Esophagus muscularis mucosa (tissue), 4 donors: ENCODE measurements around the gene KLK2. TPM values are rescaled to one million over a fixed set of nuclear protein-coding genes. Genes with fewer than 3 reads are reported as not detected.

Source experiments
- DNase-seq: peaks from one replicate; pipeline ENCODE4 v3.0.0-alpha.2; 2017; ENCODE audit errors: extremely low spot score
- H3K27ac ChIP-seq, 4 donors: fragments of 200-600 bp; sonication (generic); replicated peaks in 1 of 4; 1 replicate in 3 of 4; 2 replicates in 1 of 4; pipeline ENCODE4 v1.5.1; 2016 to 2019; ENCODE audit warnings: mild to moderate bottlenecking in 1 of 4
- H3K27me3 ChIP-seq, 4 donors: fragments of 200-600 bp; sonication (generic); one replicate each; pipeline versions ENCODE4 v1.5.1 to v1.6.0; 2016 to 2019
- H3K36me3 ChIP-seq, 4 donors: fragments of 200-600 bp; sonication (generic); one replicate each; pipeline ENCODE4 v1.5.1; 2016 to 2019
- H3K4me1 ChIP-seq, 4 donors: fragments of 200-600 bp; sonication (generic); one replicate each; pipeline ENCODE4 v1.5.1; 2016 to 2019
- H3K4me3 ChIP-seq, 4 donors: fragments of 200-600 bp; sonication (generic); 1 replicate in 2 of 4; 2 replicates in 2 of 4; pipeline ENCODE4 v1.5.1; 2016 to 2019; ENCODE audit warnings: mild to moderate bottlenecking in 4 of 4, moderate library complexity in 1 of 4
- H3K9me3 ChIP-seq, 4 donors: fragments of 200-600 bp; sonication (generic); 1 replicate in 3 of 4; 2 replicates in 1 of 4; pipeline ENCODE4 v1.5.1; 2016 to 2019
- EP300 ChIP-seq: sonication (generic); formaldehyde crosslinking; IDR thresholded peaks from one replicate; pipeline ENCODE4 v1.6.1; 2017; ENCODE audit warnings: antibody characterized with exemption
- POLR2A ChIP-seq: fragments of 450-650 bp; IDR thresholded peaks from one replicate; pipeline ENCODE4 v1.6.1; 2017; ENCODE audit warnings: antibody characterized with exemption, moderate library complexity, mild to moderate bottlenecking, low read depth
- POLR2AphosphoS5 ChIP-seq, 2 donors: sonication (generic); formaldehyde crosslinking; IDR thresholded peaks; one replicate each; pipeline ENCODE4 v1.6.1; 2017; ENCODE audit warnings: antibody characterized with exemption in 2 of 2
- WGBS: methylation state at CpG from one replicate; pipeline ENCODE4 v1.1.5; 2018; 5-methylcytosine and 5-hydroxymethylcytosine counted together
- intact Hi-C: fragments of 100-400 bp; cut with DNase I; formaldehyde crosslinking; loops from one replicate; pipeline ENCODE4 v1.15.1; 2023
- total RNA-seq, 4 donors: library from RNA; depleted of rRNA; stranded (reverse); fragments of >200 nt; gene quantifications; one replicate each; pipeline versions ENCODE4 v1.1.0 to v1.2.1, GENCODE V29; 2016
- TF ChIP-seq, protein P1 (sequence below), 3 experiments: fragments of 200-600 bp in 2 of 3; fragments of 450-650 bp in 1 of 3; sonication (generic) in 2 of 3; IDR thresholded peaks; one replicate each; pipeline ENCODE4 v1.5.1; 2017 to 2019; ENCODE audit warnings: antibody characterized with exemption in 3 of 3, mild to moderate bottlenecking in 2 of 3, moderate library complexity in 1 of 3

The KLK2 gene
- total RNA-seq, 4 donors from 2014 or later, result not detected

GRCh38 chr19:50839712-50840655, 33.3 kb upstream of the KLK2 start:
- WGBS, result 72% methylated on average over 10 of the region's 10 CpGs
- no peaks in the 10 kb centered on the region for H3K36me3 ChIP-seq
- intact Hi-C loops, result no loop called here

DNA sequence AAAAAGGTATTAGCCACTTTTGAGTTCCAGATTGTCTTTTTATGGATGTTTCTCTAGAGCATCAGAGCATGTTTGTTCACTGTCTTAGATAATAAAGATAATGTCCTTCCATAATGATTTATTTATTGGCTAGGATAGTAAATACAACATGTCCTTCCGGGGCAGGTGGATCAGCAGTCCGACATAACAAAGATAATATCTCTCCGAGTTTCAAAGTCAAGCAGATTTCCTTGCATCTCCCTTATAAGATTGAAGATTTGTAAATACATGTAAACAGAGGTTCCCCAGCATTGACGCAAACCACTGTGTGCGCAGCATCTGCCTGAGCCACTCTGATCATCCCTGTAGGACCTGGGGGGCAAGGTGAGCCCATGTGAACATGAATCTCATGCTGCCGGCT, 31.1 kb upstream of the KLK2 start:
- Histone ChIP-seq H3K27ac (no peak overlapping the region), H3K4me1 (no peaks in the 10 kb centered on the region), H3K4me3 (no peak overlapping the region), H3K9me3 (peaks cover 0 to 20% (median 9%) of the 10 kb centered on the region in 4 donors), H3K27me3 (peaks cover 0 to 33% (median 0%) of the 10 kb centered on the region in 4 donors), H3K36me3 (no peaks in the 10 kb centered on the region)
- TF ChIP-seq, protein P1, sequence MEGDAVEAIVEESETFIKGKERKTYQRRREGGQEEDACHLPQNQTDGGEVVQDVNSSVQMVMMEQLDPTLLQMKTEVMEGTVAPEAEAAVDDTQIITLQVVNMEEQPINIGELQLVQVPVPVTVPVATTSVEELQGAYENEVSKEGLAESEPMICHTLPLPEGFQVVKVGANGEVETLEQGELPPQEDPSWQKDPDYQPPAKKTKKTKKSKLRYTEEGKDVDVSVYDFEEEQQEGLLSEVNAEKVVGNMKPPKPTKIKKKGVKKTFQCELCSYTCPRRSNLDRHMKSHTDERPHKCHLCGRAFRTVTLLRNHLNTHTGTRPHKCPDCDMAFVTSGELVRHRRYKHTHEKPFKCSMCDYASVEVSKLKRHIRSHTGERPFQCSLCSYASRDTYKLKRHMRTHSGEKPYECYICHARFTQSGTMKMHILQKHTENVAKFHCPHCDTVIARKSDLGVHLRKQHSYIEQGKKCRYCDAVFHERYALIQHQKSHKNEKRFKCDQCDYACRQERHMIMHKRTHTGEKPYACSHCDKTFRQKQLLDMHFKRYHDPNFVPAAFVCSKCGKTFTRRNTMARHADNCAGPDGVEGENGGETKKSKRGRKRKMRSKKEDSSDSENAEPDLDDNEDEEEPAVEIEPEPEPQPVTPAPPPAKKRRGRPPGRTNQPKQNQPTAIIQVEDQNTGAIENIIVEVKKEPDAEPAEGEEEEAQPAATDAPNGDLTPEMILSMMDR (IDR thresholded peaks at IDR 0.05), result no peak
- TF ChIP-seq POLR2AphosphoS5 (IDR thresholded peaks at IDR 0.05), result no peak
- no peak for TF ChIP-seq POLR2A
- no peak for TF ChIP-seq EP300
- intact Hi-C loops, result no loop called here
- no peak for DNase-seq
- WGBS, result 83% methylated on average over 6 of the region's 6 CpGs

More at GRCh38 chr19:50839712-50840655, 33.3 kb upstream of the KLK2 start:
- Histone ChIP-seq H3K4me1 (peaks cover 7 to 19% (median 14%) of the 10 kb centered on the region in 4 donors), H3K27ac (no peak overlapping the region), H3K27me3 (peaks cover 0 to 53% (median 0%) of the 10 kb centered on the region in 4 donors), H3K9me3 (peaks cover 0 to 20% (median 9%) of the 10 kb centered on the region in 4 donors), H3K4me3 (no peak overlapping the region)
- no peak for DNase-seq
- TF ChIP-seq POLR2A (no peak), EP300 (no peak), POLR2AphosphoS5 (IDR thresholded peaks at IDR 0.05) (no peak)
- TF ChIP-seq, protein P1 (IDR thresholded peaks at IDR 0.05), result no peak

- no peak for DNase-seq
- TF ChIP-seq, protein P1 (IDR thresholded peaks at IDR 0.05), result no peak
- TF ChIP-seq POLR2A (no peak), EP300 (no peak), POLR2AphosphoS5 (IDR thresholded peaks at IDR 0.05) (no peak)
- H3K4me1 ChIP-seq, result no peaks in the 10 kb centered on the region
- H3K36me3 ChIP-seq, result no peaks in the 10 kb centered on the region
- no peak overlapping the region for H3K4me3 ChIP-seq
- 90% methylated on average over 2 of the region's 2 CpGs for WGBS
- intact Hi-C loops, result no loop called here
- peaks cover 0 to 24% (median 0%) of the 10 kb centered on the region in 4 donors for H3K27me3 ChIP-seq
- H3K9me3 ChIP-seq, result peaks cover 0 to 20% (median 9%) of the 10 kb centered on the region in 4 donors
- H3K27ac ChIP-seq, result no peak overlapping the region
Observed at GRCh38 chr19:50843205-50843604, 30.0 kb upstream of the KLK2 start.

DNA sequence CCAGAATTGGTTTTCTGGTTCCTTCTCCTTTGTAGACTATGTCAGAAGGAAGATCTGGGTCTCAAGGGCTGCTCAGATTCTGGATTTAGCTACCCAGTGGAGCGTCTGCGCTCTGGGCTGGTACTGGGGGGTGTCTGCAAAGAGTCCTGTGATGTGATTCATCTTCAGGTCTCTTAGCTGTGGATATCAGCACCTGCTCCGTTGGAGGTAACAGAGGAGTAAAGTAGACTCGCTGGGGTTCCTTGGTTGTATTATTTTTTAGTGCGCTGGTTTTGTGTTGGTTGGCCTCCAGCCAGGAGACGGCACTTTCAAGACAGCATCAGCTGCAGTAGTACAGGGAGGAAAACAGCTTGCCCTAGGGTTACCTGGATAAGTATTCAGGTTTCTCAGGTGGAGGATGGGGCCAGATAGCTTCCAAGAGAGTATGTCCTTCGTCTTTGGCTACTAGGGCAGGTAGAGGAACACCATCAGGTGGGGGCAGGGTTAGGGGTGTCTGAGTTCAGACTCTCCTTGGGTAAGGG, 29.5 kb upstream of the KLK2 start:
- no peak for DNase-seq
- no peak for TF ChIP-seq EP300
- no peak for TF ChIP-seq POLR2A
- TF ChIP-seq, protein P1 (IDR thresholded peaks at IDR 0.05), result no peak
- TF ChIP-seq POLR2AphosphoS5 (IDR thresholded peaks at IDR 0.05), result no peak
- no peaks in the 10 kb centered on the region for H3K4me1 ChIP-seq
- 76% methylated on average over 7 of the region's 7 CpGs for WGBS
- H3K27me3 ChIP-seq, result peaks cover 0 to 18% (median 0%) of the 10 kb centered on the region in 4 donors
- peaks cover 0 to 20% (median 9%) of the 10 kb centered on the region in 4 donors for H3K9me3 ChIP-seq
- intact Hi-C loops, result no loop called here
- H3K27ac ChIP-seq, result no peak overlapping the region
- H3K36me3 ChIP-seq, result no peaks in the 10 kb centered on the region
- H3K4me3 ChIP-seq, result no peak overlapping the region
